Measurements from ENCODE around the gene HMG20B. TPM values are rescaled to one million over a fixed set of nuclear protein-coding genes. Genes with fewer than 3 reads are reported as not detected.

HMG20B gene
- total and polyA plus RNA-seq, 2 experiments from 2014 or later: 62.6 to 82.3 TPM

DNA sequence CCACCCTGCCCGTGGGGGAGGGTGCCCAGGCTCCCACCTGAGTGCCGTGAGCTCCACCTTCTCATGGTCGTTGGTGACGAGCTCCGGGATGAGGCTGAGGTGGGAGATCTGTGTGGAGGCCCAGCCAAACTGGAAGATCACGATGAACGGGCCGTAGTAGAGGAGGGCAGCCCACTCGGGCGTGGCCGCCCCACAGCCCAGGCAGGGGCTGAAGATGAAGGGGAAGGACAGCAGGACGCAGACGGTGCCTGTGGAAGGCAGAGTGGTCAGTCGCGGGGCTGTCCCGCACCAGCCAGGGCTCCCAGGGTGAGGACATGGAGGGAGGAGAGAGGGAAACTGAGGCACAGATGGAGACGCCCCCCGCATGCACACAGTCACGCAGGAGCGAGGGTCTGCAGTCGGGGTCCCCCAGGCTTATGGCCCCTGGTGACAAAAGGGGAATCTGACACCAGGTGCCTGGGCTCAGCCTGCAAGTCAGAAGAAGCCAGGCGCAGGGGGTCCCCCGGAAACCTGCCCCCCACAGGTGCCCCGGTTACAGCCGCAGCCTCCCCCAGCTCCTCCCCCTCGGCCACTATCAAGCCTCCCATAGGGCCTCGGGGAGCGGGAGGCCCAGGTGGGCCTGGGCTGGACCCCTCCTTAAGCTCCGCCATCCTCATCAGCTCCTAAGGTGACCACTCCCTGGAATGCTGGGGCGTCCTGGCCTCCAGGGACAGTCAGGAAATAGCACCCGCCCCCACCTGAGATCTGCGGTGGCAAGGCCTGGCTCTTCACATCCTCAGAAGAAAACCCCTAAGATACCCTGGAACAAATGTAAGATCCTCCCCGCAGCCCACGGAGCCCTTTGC lies 21.6 kb upstream of the HMG20B start:
- Histone ChIP-seq H3K27ac (no peak overlapping the region), H3K9me3 (ENCODE audit: low read depth) (no peaks in the 10 kb centered on the region), H3K4me3 (no peak overlapping the region), H3K4me1 (ENCODE audit: insufficient read depth) (peaks cover 7% of the 10 kb centered on the region), H3K9me2 (replicated peaks; ENCODE audit: insufficient read depth) (no peaks in the 10 kb centered on the region), H3K4me2 (no peak overlapping the region), H2AFZ (no peak overlapping the region), H3K27me3 (no peaks in the 10 kb centered on the region), H3K36me3 (replicated peaks; ENCODE audit: insufficient read depth, low read depth) (no peaks in the 10 kb centered on the region), H4K20me1 (ENCODE audit: insufficient read depth, poor library complexity, severe bottlenecking) (peaks cover under 1% of the 10 kb centered on the region), H3K79me2 (peaks cover 5% of the 10 kb centered on the region)
- WGBS (ENCODE audit: low lambda C conversion rate, missing lambda C conversion rate): 96% methylated on average over 29 of the region's 34 CpGs
- DNase-seq (ENCODE audit: low spot score): no peak
- no peak for TF ChIP-seq EZH2 (IDR thresholded peaks at IDR 0.05; ENCODE audit: borderline replicate concordance)
- TF ChIP-seq, protein P1, sequence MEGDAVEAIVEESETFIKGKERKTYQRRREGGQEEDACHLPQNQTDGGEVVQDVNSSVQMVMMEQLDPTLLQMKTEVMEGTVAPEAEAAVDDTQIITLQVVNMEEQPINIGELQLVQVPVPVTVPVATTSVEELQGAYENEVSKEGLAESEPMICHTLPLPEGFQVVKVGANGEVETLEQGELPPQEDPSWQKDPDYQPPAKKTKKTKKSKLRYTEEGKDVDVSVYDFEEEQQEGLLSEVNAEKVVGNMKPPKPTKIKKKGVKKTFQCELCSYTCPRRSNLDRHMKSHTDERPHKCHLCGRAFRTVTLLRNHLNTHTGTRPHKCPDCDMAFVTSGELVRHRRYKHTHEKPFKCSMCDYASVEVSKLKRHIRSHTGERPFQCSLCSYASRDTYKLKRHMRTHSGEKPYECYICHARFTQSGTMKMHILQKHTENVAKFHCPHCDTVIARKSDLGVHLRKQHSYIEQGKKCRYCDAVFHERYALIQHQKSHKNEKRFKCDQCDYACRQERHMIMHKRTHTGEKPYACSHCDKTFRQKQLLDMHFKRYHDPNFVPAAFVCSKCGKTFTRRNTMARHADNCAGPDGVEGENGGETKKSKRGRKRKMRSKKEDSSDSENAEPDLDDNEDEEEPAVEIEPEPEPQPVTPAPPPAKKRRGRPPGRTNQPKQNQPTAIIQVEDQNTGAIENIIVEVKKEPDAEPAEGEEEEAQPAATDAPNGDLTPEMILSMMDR (IDR thresholded peaks at IDR 0.05; ENCODE audit: poor library complexity): no peak
- TF ChIP-seq EZH2phosphoT487 (IDR thresholded peaks at IDR 0.05; ENCODE audit: low read depth, severe bottlenecking, unreplicated experiment): no peak

DNA sequence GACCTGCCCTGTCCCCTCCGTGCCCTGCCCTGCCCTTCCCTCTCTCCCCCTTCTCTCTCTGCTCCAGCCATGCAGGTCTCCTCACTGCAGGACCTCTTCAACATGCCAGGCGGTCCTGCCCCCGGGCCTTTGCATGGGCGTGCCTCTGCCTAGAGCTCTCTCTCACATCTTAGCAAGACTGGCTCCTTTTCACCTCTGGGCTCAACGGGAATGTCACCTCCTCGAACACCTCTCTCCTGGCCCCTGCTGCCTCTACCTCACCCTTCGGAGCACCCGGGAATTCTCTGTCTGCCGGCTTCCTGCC lies 21.0 kb upstream of the HMG20B start:
- Histone ChIP-seq H3K4me3 (no peak overlapping the region), H3K79me2 (peaks cover 11% of the 10 kb centered on the region), H3K4me1 (ENCODE audit: insufficient read depth) (peaks cover 12% of the 10 kb centered on the region), H3K9me3 (ENCODE audit: low read depth) (no peaks in the 10 kb centered on the region), H3K9me2 (replicated peaks; ENCODE audit: insufficient read depth) (no peaks in the 10 kb centered on the region), H2AFZ (no peak overlapping the region), H3K36me3 (replicated peaks; ENCODE audit: insufficient read depth, low read depth) (no peaks in the 10 kb centered on the region), H4K20me1 (ENCODE audit: insufficient read depth, poor library complexity, severe bottlenecking) (peaks cover 5% of the 10 kb centered on the region), H3K4me2 (no peak overlapping the region), H3K27ac (no peak overlapping the region), H3K27me3 (no peaks in the 10 kb centered on the region)
- TF ChIP-seq EZH2phosphoT487 (IDR thresholded peaks at IDR 0.05; ENCODE audit: low read depth, severe bottlenecking, unreplicated experiment) (no peak), EZH2 (IDR thresholded peaks at IDR 0.05; ENCODE audit: borderline replicate concordance) (no peak)
- TF ChIP-seq, protein P1 (IDR thresholded peaks at IDR 0.05; ENCODE audit: poor library complexity): no peak
- WGBS (ENCODE audit: low lambda C conversion rate, missing lambda C conversion rate): 92% methylated on average over 9 of the region's 9 CpGs
- no peak for DNase-seq (ENCODE audit: low spot score)

DNA sequence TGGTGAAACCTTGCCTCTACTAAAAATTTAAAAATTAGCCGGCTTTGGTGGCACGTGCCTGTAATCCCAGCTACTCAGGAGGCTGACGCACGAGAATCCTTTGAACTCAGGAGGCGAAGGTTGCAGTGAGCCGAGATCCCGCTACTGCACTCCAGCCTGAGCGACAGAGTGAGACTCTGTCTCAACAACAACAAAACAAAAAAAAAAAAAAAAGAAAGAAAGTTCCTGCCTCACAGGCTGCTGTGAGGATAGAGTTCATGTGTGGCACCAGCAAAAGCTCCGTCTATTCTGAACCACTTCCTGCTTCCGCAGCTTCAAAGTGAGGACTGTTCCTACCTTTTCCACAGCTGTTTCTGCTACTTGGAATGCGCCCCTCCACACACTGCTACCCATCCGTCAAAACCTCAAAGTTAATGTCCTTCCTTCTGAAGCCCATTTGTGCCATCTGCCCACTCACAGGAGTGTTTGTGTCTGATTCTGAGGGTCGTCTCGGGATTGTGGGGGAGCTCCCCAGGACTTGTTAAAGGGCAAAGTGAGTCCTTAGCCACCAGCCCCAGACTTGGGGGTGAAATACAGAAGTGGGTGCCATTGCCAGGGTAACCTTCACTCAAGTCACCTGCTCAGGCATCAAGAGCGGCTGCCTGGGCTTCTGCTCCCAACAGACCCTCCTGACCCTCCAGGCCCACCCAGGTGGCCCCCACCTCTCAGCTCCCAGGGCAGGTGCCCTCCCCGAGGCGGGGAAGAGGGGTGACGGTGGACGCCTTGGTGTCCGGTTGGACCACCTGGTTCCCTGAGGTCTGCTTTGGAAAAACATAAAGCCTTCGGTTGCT lies 18.3 kb upstream of the HMG20B start:
- TF ChIP-seq, protein P1 (IDR thresholded peaks at IDR 0.05; ENCODE audit: poor library complexity): no peak
- TF ChIP-seq EZH2 (IDR thresholded peaks at IDR 0.05; ENCODE audit: borderline replicate concordance) (no peak), EZH2phosphoT487 (IDR thresholded peaks at IDR 0.05; ENCODE audit: low read depth, severe bottlenecking, unreplicated experiment) (no peak)
- no peak overlapping the region for H3K27ac ChIP-seq
- no peaks in the 10 kb centered on the region for H3K9me3 ChIP-seq (ENCODE audit: low read depth)
- DNase-seq (ENCODE audit: low spot score): no peak
- no peak overlapping the region for H3K4me3 ChIP-seq
- no peak overlapping the region for H3K4me2 ChIP-seq
- 81% methylated on average over 21 of the region's 21 CpGs for WGBS (ENCODE audit: low lambda C conversion rate, missing lambda C conversion rate)
- no peaks in the 10 kb centered on the region for H3K9me2 ChIP-seq (replicated peaks; ENCODE audit: insufficient read depth)
- H2AFZ ChIP-seq: no peak overlapping the region
- H3K79me2 ChIP-seq: peaks cover 14% of the 10 kb centered on the region
- no peaks in the 10 kb centered on the region for H3K36me3 ChIP-seq (replicated peaks; ENCODE audit: insufficient read depth, low read depth)
- H3K27me3 ChIP-seq: no peaks in the 10 kb centered on the region
- peaks cover 5% of the 10 kb centered on the region for H4K20me1 ChIP-seq (ENCODE audit: insufficient read depth, poor library complexity, severe bottlenecking)
- H3K4me1 ChIP-seq (ENCODE audit: insufficient read depth): peaks cover 19% of the 10 kb centered on the region
